ENCODE data around the gene RFX4.

RFX4 gene

GRCh38 chr12:106672314-106673025 is 89.7 kb downstream of the RFX4 start:
- no peaks in the 10 kb centered on the region for H3K36me3 ChIP-seq (ENCODE audit: low read depth)
- DNase-seq (ENCODE audit: low spot score) (no peak), ATAC-seq (ENCODE audit: low read depth) (no peak)
- peaks cover 27% of the 10 kb centered on the region for H3K27me3 ChIP-seq (ENCODE audit: insufficient read depth, poor library complexity, severe bottlenecking)
- H3K4me3 ChIP-seq (ENCODE audit: severe bottlenecking): no peak overlapping the region
- H3K27ac ChIP-seq (ENCODE audit: poor library complexity, severe bottlenecking): no peak overlapping the region
- no peaks in the 10 kb centered on the region for H3K4me1 ChIP-seq (ENCODE audit: insufficient read depth, poor library complexity, severe bottlenecking)
- no peak for TF ChIP-seq CTCF (IDR thresholded peaks at IDR 0.05; ENCODE audit: poor library complexity, severe bottlenecking)
- H3K9me3 ChIP-seq (ENCODE audit: severe bottlenecking): no peaks in the 10 kb centered on the region

GRCh38 chr12:106673141-106673540 is 90.3 kb downstream of the RFX4 start:
- peaks cover 21% of the 10 kb centered on the region for H3K27me3 ChIP-seq (ENCODE audit: insufficient read depth, poor library complexity, severe bottlenecking)
- no peak overlapping the region for H3K27ac ChIP-seq (ENCODE audit: poor library complexity, severe bottlenecking)
- H3K4me3 ChIP-seq (ENCODE audit: severe bottlenecking): no peak overlapping the region
- no peak for TF ChIP-seq CTCF (IDR thresholded peaks at IDR 0.05; ENCODE audit: poor library complexity, severe bottlenecking)
- DNase-seq (ENCODE audit: low spot score) (no peak), ATAC-seq (ENCODE audit: low read depth) (no peak)
- no peaks in the 10 kb centered on the region for H3K9me3 ChIP-seq (ENCODE audit: severe bottlenecking)
- no peaks in the 10 kb centered on the region for H3K36me3 ChIP-seq (ENCODE audit: low read depth)
- no peaks in the 10 kb centered on the region for H3K4me1 ChIP-seq (ENCODE audit: insufficient read depth, poor library complexity, severe bottlenecking)

DNA sequence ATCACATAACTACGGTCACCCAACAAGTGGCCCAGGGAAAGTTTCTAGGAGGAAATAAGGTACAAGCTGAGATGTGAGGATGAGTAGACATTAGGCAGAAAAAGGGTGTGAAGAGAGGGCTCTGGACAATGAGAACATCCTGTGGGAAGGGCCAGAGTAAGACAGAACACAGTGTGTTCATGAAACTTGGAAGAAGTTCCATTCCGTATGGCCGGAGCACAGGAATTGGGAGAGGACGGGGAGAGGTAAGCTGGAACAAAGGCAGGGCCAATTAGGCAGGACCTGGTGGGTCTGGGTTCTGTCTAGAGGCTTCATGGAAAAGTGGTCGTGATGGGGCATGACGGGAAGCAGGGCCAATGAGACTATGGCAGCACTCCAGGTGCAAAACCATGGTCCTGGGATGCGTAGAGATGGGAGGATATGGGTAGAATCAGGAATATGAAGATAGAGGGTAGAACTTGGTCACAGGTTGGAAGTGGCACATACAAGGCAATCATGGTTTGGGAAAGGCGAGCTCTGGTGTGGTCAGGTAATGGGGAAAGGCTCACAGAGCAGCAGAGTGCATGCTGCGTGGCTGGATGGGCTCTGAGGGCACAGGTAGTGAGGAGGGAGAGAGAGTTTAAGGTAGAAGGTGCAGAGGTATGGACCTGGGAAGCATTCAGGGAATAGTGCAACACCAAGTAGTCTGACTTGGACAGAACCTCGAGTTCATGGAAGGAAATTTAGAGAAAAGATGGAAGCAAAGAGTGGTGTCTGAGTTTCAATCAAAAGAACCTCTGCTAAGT is 93.0 kb downstream of the RFX4 start:
- peaks cover 10% of the 10 kb centered on the region for H3K27me3 ChIP-seq (ENCODE audit: insufficient read depth, poor library complexity, severe bottlenecking)

DNA sequence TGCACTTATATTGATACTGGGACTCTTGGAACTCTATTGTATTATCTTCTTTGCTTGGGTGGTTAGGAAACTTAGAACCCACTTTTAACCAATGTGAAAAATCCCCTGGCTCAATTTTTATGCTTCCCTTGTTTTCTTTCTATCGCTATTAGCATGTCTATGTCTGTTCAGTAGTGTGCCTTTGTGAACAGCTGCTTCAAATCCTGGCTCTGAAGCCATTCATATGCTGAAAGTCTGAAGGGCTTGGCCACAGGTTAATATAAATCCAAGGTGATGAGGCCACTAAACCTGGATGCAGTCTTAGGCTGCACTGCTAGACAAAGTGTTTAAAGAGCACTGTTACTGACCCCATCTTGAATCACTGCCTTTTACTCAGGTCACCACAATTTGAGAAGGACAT is 96.8 kb downstream of the RFX4 start:
- Histone ChIP-seq H3K36me3 (ENCODE audit: low read depth) (no peaks in the 10 kb centered on the region), H3K27me3 (ENCODE audit: insufficient read depth, poor library complexity, severe bottlenecking) (no peaks in the 10 kb centered on the region), H3K4me3 (ENCODE audit: severe bottlenecking) (no peak overlapping the region), H3K27ac (ENCODE audit: poor library complexity, severe bottlenecking) (no peak overlapping the region), H3K9me3 (ENCODE audit: severe bottlenecking) (no peaks in the 10 kb centered on the region), H3K4me1 (ENCODE audit: insufficient read depth, poor library complexity, severe bottlenecking) (no peaks in the 10 kb centered on the region)
- no peak for TF ChIP-seq CTCF (IDR thresholded peaks at IDR 0.05; ENCODE audit: poor library complexity, severe bottlenecking)
- no peak for DNase-seq (ENCODE audit: low spot score)
- no peak for ATAC-seq (ENCODE audit: low read depth)

More for the DNA sequence above, 93.0 kb downstream of the RFX4 start:
- no peaks in the 10 kb centered on the region for H3K9me3 ChIP-seq (ENCODE audit: severe bottlenecking)
- TF ChIP-seq CTCF (IDR thresholded peaks at IDR 0.05; ENCODE audit: poor library complexity, severe bottlenecking): no peak
- DNase-seq (ENCODE audit: low spot score) (no peak), ATAC-seq (ENCODE audit: low read depth) (no peak)
- H3K36me3 ChIP-seq (ENCODE audit: low read depth): no peaks in the 10 kb centered on the region
- H3K4me1 ChIP-seq (ENCODE audit: insufficient read depth, poor library complexity, severe bottlenecking): no peaks in the 10 kb centered on the region
- H3K27ac ChIP-seq (ENCODE audit: poor library complexity, severe bottlenecking): no peak overlapping the region
- no peak overlapping the region for H3K4me3 ChIP-seq (ENCODE audit: severe bottlenecking)

GRCh38 chr12:106680280-106680679 is 97.5 kb downstream of the RFX4 start:
- no peaks in the 10 kb centered on the region for H3K27me3 ChIP-seq (ENCODE audit: insufficient read depth, poor library complexity, severe bottlenecking)
- H3K36me3 ChIP-seq (ENCODE audit: low read depth): no peaks in the 10 kb centered on the region
- H3K27ac ChIP-seq (ENCODE audit: poor library complexity, severe bottlenecking): no peak overlapping the region
- ATAC-seq (ENCODE audit: low read depth): no peak
- no peak for TF ChIP-seq CTCF (IDR thresholded peaks at IDR 0.05; ENCODE audit: poor library complexity, severe bottlenecking)
- no peak overlapping the region for H3K4me3 ChIP-seq (ENCODE audit: severe bottlenecking)
- DNase-seq (ENCODE audit: low spot score): no peak
- H3K4me1 ChIP-seq (ENCODE audit: insufficient read depth, poor library complexity, severe bottlenecking): no peaks in the 10 kb centered on the region
- H3K9me3 ChIP-seq (ENCODE audit: severe bottlenecking): no peaks in the 10 kb centered on the region

Measured in RWPE2 (cell line).